GM18858 (cell line): ENCODE results near the gene ATP6V0A4.
"Not testable (repeated sequence)": the region's sequence is repeated elsewhere in the genome, so short reads cannot be mapped to it uniquely, and the experiment has no call there.

Experiments
- ATAC-seq: cut with Tn5 transposase; IDR thresholded peaks from one replicate; pipeline ENCODE4 v1.9.1; 2021; ENCODE audit not compliant: unreplicated experiment

The ATP6V0A4 gene

DNA sequence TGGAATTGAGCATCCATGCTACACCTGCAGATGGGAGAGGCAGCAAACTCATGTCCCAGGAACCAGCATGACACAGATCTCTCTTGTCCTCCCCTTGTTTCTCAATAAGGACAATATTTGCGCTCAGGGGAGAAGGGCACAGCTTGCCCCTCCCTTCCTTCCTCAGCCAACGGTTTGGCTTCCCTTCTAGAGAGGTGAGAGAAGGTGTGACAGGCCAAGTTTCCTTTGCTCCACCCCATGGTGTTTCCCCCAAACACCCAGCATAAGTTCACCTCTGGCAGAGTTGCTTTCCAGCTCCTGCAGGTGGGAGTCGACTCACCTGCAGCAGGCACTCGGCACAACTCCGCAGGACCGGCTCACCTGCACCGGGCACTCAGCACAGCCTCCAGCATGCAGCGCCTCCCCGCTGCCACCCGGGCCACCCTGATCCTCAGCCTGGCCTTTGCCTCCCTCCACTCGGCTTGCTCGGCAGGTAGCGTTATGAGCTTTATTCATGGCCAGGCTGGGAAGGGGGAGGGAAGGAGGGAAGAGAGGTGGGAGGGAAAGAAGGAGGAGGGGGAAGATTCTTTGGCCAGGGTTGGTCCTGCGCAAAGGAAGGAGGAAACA lies at the start of gene ATP6V0A4, which contains the start of gene TMEM213:
Gene ATP6V0A4, minus strand, starts transcription at position 482 of the 606 bp plus-strand sequence. CDS start 26,949 bp downstream, outside the sequence.
Gene TMEM213, plus strand, starts transcription at position 280 of the 606 bp plus-strand sequence. Its CDS starts 111 bp downstream, at position 391.
- ATAC-seq: no peak

DNA sequence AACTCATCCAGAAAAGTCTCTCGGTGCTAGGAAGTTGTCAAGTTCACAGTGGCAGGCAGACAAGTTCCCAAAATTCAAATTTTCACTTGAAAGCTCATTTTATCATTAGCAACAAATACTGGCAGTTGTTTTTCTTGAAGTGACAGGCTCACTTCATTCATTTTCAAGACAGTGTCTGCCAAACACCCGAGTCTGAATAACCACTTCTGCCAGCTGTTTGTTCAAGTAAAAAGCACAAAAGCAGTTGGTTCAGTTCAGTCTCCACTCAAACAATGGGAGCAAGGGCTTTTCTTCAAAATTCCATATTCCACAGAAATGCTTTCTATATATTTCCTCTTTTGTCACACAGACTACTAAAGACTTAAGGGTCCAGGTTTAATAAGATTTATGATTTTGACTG lies 47.7 kb upstream of the ATP6V0A4 start:
- ATAC-seq: no peak

DNA sequence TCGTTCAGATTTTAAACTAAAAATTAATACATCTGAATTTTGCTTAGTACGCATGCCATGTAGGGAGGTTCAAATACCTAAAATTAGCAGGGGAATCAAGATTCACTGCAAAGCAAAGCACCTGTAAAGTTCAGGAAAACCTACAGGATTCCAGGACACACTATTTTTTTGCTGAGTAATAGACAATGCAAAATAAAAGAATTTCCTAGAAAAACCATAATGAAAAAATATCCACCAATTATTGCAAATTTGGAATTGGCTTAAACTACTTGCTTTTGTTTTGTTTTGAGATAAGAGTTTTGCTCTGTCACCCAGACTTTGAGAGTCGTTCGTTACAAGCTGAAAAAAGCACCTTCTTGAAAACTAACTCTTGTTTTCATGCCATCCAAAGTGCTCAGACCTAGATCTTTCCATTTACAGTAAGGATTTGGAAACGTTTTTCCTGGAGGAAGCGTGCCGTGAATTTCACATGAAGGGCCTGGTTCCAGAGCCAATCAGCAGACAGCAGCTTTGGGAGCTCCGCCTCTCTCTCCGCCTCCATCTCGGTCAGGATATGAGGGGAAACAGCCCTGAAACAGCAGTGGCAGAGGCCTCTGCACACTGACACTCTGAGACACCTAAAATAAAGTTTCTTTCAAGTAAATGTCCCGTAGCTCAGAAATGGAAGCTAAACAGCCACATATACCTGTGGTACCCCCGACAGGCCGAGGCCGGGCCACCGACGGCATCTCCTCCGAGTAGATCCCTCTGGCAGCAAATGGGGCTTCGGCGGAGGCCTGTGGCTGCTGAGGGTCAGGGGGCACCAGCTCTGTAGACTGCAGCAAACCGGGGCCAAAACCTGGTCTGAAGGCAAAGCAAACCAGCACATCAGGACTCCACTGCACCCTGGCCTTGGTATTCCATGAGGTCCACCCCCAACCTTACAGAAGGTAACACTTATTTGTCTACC lies 45.9 kb upstream of the ATP6V0A4 start:
- no peak for ATAC-seq

DNA sequence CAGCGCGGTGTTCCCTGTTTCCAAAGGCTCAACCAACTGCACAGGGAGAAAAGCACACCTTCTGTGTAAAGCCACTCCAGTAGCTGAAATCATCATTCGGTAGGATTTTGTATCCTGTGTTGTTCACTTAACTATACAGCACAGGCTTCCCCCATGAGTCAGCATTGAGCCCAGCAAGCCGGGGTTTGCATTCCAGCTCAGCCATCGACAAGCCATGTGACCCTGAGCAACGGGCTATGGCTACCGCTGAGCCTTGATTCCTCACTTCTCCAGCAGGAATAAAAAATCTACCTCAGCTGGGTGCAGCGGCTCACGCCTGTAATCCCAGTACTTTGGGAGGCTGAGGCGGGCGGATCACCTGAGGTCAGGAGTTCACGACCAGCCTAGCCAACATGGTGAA lies 44.1 kb upstream of the ATP6V0A4 start:
- no peak for ATAC-seq

GRCh38 chr7:138838166-138838565 lies 40.2 kb upstream of the ATP6V0A4 start:
- no peak for ATAC-seq

GRCh38 chr7:138837627-138838026 lies 39.6 kb upstream of the ATP6V0A4 start:
- ATAC-seq: no peak

DNA sequence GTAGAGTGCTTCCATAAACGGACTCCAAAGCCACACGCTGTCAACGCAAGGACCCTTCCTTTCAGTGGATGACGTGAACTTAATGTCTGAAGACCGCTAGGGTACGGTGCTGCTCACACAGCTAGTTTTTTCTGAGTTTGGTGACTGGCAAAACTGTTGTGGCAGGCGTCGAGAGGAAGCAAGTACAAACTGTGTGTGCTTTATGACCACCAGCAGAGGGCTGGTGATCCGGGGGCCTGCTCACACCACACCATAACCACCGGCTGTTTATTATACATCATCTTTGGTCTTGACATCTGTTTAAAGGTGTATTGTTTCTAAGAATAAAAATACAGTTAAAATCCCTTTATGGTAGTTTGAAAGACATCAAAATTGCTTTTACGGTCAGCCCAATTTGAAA lies 37.1 kb upstream of the ATP6V0A4 start:
- ATAC-seq: no peak

DNA sequence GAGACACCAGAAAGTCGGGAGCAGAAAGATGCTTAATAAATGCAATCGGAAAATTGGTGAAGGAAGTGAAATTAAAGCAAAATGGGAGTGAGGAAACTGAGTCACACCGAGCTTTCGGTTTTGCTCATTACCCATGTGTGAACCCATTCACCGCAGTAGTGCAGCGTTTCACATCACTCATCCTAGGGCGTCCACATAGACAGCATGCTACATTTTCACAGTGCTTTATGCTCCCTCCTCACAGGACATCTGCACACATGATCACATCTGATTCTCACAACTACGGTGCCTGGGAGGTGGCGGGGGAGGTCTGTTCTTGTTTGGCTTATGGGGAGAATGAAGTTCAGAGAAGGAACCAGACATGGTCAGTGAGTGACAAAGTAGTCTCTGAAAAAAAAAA lies 36.6 kb upstream of the ATP6V0A4 start:
- ATAC-seq: no peak

- no peak for ATAC-seq
Measured at GRCh38 chr7:138833596-138833995, 35.6 kb upstream of the ATP6V0A4 start.

GRCh38 chr7:138832966-138833365 lies 35.0 kb upstream of the ATP6V0A4 start:
- ATAC-seq: no peak

DNA sequence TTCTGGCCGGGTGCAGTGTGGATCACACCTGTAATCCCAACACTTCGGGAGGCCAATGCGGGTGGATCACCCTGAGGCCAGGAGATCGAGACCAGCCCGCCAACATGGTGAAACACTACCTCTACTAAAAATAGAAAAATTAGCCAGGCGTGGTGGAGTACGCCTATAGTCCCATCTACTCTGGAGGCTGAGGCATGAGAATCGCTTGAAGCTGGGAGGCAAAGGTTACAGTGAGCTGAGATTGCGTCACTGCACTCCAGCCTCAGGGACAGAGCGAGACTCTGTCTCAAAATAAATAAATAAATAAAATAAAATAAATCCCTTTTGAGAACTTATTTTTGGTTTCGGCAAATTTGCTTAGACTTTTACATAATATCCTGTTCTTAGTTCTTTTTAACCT lies 31.3 kb upstream of the ATP6V0A4 start:
- ATAC-seq: no peak

GRCh38 chr7:138828302-138828701 lies 30.3 kb upstream of the ATP6V0A4 start:
- ATAC-seq: no peak

- no peak for ATAC-seq
Measured at GRCh38 chr7:138825049-138825721, 27.2 kb upstream of the ATP6V0A4 start.

DNA sequence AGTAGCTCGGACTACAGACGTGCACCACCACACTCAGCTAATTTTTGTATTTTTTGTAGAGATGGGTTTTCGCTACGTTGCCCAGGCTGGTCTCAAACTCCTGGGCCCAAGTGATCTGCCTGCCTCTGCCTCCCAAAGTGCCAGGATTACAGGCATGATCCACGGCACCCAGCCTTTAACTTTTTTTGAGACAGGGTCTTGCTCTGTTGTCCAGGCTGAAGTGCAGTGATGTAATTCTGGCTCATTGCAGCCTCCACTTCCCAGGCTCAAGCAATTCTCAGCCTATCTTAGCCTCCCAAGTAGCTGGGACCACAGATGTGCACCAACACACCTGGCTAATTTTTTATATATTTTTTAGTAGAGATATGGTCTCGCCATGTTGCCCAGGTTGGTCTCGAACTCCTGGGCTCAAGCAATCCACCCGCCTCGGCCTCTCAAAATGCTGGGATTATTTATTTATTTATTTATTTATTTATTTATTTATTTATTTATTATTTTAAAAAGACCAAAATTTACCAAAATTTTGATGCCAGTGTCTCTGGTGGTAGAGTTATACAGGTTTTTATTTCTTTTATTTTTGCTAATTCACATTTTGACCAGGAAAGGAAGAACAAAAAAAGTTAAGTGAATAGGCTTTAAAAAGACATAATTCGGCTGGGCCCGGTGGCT lies 25.0 kb upstream of the ATP6V0A4 start:
- no peak for ATAC-seq

DNA sequence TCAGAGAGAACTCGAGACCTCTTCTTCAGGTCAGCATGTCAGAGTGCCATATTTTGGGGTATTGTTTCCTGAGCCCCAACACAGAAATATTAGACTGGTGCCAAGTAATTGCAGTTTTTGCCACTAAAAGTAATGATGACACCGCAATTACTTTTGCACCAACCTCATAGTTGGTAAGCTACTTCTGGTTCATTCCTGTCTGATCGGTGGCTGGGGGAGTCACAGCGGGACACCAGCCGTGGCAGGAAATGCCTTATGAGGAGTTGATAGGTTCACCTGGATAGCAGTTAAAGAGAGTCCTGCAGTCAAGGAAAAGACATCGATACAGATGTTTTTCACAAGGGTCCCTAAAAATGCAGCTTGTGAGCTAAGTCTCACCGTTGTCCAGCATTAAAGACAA lies 23.9 kb upstream of the ATP6V0A4 start:
- ATAC-seq: no peak

DNA sequence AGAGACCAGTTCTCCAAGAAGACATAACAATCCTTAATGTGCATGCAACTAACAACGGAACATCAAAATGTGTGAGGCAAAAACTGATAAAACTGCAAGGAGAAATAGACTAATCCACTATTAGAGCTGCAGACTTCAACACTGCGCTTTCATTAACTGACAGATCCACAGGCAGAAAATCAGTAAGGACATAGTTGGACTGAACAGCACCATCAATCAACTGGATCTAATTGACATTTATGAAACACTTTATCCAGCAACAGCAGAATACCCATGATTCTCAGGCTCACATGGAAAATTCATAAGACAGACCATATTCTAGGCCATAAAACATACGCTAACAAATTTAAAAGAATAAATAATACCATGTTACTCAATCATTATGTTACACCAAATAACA lies 21.6 kb upstream of the ATP6V0A4 start:
- no peak for ATAC-seq

DNA sequence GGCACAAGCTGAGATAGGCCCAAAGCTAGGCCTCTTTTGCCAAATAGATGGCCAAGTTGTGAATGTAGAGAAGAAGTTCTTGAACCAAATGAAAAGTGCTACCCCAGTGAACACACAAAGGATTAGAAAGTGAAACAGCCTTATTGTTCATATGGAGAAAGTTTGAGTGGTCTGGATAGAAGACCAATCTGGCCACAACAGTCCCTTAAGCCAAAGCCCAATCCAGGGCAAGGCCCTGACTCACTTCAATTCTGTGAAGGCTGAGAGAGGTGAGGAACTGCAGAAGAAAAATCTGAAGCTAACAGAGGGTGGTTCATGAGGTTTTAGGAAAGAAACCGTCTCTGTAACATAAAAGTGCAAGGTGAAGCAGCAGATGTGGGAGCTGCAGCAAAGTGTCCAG lies 18.7 kb upstream of the ATP6V0A4 start:
- ATAC-seq: no peak

DNA sequence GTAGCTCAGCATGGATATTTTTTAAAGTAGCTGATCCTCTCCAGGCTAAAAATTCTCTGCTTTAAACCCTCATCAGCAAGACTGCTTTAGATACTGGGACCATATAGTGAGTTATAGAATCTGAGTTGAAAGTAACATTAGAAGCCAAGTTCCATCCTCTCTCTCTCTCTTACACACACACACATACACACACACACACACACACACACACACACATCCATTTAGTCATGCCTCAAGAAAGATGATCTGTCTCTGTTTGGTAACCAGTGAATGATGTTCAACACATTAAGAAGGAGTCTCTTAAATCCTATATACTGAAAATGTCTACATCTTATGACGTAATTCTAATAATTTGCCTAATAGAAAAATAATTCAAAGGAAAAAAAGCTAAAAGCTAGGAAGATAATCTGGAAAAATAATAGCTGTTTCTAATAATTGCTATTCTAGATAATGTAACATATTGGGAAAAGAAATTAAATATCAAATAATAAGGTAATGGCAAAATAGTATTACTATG lies 16.9 kb upstream of the ATP6V0A4 start:
- ATAC-seq: no peak

DNA sequence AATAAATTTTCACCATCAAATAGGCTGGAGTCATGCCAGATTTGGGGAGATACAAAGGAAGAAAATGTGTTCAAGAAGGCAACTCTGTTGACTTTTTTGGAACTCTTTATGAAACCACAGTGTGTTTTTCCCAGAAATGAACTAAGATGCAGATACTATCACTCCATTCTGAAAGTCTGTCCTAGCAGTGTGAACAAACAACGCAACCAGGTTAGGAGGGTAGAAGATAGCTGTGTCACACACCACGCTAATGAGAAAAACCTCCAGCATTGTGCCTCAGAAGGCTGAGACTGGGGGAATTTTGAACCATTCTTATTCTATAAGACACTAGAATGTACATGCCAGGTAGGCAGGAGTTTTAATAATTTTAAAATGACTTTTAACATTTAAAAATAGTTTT lies 15.9 kb upstream of the ATP6V0A4 start:
- no peak for ATAC-seq

DNA sequence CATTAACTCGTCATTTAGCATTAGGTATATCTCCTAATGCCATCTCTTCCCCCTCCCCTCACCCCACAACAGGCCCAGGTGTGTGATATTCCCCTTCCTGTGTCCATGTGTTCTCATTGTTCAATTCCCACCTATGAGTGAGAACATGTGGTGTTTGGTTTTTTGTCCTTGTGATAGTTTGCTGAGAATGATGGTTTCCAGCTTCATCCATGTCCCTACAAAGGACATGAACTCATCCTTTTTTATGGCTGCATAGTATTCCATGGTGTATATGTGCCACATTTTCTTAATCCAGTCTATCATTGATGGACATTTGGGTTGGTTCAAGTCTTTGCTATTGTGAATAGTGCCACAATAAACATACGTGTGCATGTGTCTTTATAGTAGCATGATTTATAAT lies 13.3 kb upstream of the ATP6V0A4 start:
- not testable (repeated sequence) for ATAC-seq

DNA sequence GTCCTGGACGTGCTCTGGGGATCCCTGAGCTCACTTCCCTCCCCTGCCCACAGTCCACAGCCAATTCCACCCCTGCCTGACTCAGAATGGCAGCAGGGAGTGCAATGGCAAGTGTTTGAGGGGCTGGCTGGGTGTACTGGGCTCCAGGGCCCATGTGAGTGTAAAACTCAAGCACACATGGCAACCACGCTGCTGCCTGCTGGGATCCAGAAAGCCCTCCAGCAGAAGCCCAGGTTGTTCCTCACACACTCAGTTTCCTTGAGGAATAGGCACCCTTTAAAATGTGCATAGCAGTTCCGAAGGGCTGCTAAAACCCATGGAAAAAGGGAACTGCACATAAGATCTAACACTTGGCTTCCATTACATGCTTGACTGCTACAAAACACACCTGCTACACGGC lies 11.3 kb upstream of the ATP6V0A4 start:
- ATAC-seq: no peak
